ENCODE results near the gene SLC5A9.

DNA sequence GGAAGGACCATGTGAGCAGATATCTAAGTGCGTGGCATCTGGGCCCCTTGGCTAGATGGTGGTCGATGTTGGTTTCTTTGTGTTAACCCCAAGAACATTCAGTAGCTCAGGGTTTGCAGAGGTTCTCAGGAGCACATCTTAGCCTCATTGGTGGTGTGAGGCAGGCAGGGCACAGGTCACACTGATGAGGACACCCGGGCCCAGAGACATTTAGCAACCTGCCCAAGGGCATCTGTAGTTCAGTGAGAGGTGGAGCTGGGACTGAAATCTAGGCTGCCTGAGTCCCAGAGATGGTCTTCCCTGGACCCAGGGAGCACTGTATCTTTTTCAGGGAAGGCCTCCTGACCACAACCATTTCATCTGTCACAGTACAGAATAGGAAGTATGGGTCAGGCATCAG lies 859 bp upstream of the SLC5A9 start:
- TF ChIP-seq CBX5 (IDR thresholded peaks at IDR 0.05; ENCODE audit: low read depth) (no peak), NFYB (IDR thresholded peaks at IDR 0.05; ENCODE audit: insufficient read depth, low read depth, low read length) (no peak)
- TF ChIP-seq, protein P1, sequence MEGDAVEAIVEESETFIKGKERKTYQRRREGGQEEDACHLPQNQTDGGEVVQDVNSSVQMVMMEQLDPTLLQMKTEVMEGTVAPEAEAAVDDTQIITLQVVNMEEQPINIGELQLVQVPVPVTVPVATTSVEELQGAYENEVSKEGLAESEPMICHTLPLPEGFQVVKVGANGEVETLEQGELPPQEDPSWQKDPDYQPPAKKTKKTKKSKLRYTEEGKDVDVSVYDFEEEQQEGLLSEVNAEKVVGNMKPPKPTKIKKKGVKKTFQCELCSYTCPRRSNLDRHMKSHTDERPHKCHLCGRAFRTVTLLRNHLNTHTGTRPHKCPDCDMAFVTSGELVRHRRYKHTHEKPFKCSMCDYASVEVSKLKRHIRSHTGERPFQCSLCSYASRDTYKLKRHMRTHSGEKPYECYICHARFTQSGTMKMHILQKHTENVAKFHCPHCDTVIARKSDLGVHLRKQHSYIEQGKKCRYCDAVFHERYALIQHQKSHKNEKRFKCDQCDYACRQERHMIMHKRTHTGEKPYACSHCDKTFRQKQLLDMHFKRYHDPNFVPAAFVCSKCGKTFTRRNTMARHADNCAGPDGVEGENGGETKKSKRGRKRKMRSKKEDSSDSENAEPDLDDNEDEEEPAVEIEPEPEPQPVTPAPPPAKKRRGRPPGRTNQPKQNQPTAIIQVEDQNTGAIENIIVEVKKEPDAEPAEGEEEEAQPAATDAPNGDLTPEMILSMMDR (IDR thresholded peaks at IDR 0.05 in 2 of 3, conservative IDR thresholded peaks at IDR 0.05 in 1 of 3; ENCODE audit: control insufficient read depth in 2 of 3, extremely low read depth in 1 of 3, insufficient read depth in 1 of 3, low read depth in 3 of 3, low read length in 3 of 3), result no peak
- TF ChIP-seq, protein P2, sequence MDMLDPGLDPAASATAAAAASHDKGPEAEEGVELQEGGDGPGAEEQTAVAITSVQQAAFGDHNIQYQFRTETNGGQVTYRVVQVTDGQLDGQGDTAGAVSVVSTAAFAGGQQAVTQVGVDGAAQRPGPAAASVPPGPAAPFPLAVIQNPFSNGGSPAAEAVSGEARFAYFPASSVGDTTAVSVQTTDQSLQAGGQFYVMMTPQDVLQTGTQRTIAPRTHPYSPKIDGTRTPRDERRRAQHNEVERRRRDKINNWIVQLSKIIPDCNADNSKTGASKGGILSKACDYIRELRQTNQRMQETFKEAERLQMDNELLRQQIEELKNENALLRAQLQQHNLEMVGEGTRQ (IDR thresholded peaks at IDR 0.05; ENCODE audit: borderline replicate concordance, low read depth, low read length), result no peak
- TF ChIP-seq, protein P3, sequence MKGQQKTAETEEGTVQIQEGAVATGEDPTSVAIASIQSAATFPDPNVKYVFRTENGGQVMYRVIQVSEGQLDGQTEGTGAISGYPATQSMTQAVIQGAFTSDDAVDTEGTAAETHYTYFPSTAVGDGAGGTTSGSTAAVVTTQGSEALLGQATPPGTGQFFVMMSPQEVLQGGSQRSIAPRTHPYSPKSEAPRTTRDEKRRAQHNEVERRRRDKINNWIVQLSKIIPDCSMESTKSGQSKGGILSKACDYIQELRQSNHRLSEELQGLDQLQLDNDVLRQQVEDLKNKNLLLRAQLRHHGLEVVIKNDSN (IDR thresholded peaks at IDR 0.05; ENCODE audit: borderline replicate concordance, extremely low read length, insufficient read depth, low read depth, low read length), result no peak
